NCI-H2107 (cell line): ENCODE measurements around the gene KPNA4.
A peak's percentile ranks its signal among the peaks of the same experiment; 100 is the strongest.

Experiments used
- DNase-seq: peaks from one replicate; lab custom pipeline; 2025; lab: John Stamatoyannopoulos, UW

Gene KPNA4

DNA sequence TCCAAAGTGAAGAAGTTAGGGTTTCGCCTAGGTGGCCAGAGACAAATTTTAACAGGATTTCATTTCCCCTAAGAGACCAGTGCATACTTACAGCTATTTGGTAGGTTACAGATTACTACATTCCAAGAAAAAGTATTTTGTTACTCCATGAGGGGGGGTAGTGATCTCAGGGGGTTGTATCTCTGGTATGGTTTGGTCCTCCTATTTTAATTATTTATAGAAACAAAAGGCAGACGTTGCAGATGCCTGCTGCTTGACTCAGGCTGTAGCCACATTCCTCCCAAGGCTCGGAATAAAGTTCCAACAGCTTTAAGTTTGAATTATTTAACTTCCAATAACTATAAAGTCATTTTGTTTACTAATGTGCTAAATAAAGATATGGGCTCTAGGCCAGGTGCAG is 114.5 kb downstream of the KPNA4 start:
- no peak for DNase-seq

DNA sequence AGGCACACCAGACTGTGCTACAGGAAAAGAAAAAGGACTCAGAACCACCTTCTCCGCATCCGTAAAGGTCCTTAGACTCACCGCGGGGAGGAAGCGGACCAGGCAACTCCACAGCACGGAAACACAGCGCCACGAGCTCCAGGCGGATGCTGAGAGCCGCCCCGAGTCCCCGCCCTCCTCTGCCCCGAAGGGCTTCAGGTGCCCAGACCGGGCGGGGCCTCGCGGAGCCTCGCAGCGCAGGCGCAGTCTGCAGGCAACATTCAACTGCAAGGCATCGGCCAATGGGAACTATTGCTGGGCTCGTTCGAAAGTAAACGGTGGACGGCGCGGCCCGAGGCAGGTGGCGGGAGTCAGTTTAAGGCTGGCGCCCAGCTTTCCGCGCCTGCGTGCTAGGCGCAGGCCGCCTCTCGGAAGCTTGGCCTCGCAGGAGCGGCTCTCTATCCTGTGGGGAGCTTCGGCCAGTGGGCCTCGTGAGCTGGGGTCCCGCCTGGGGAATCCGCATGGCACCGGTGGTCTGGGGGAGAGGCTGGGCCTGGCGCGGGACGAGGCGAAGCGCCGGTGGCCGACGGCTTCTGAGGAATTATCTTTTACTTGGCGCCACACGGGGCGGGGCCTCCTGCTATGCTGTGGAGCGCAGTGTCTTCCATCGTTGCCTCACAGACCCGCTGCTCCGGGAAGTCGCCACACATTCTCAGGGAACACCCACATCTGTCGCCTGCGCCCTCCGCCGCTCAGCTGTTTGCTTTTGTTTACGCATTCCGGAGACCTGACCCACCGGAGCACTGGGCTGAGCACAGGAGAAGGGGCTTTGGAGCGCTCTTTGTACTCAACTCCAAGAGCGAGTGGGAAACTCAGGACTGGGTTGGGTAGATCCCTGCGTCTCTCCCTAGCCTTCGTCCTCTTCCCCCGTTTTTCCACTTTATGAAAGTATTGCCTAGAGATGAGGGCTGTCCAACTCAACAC is 115.5 kb downstream of the KPNA4 start, which contains the start of gene TRIM59:
TSS of gene TRIM59 (minus strand) at position 151 of the 963 bp plus-strand sequence. CDS start 10,603 bp downstream, outside the sequence.
- peak; percentile 60 for DNase-seq

DNA sequence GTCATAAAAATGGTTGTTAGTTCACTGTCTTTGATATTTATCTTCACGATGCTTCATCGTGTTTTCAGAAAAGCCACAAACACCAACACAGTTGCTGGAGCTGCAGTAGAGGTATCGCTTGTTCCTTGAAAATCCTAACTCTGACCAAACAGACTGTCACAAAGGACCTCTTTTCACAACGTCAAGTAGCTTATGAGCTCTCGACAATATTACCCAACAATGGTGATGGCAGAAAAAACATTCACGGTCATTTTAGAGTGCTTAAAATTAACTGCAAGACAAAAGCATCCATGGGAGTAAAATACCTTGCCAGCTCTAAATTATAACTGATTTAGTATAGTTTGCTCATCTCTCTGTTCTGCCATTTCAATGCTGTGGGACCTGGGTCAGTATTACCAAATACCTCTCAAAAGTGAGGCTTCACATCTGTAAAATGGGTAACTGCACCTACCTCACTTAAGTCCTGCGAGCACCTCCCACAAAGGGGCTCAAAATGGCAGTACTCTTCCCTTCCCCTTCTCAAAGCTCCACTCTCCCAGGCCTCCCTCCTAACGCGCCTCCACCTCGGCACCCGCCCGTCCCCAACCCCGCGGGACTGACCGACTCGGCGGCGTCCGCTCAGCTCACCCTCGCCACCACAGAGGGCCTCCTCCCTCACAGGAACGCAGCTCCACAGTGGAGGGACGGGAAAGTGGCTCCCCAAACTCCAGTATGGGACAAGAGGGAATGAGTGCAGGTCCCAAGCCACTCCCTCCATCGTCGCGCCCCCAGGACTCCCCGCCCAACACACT is 116.3 kb downstream of the KPNA4 start:
- no peak for DNase-seq

DNA sequence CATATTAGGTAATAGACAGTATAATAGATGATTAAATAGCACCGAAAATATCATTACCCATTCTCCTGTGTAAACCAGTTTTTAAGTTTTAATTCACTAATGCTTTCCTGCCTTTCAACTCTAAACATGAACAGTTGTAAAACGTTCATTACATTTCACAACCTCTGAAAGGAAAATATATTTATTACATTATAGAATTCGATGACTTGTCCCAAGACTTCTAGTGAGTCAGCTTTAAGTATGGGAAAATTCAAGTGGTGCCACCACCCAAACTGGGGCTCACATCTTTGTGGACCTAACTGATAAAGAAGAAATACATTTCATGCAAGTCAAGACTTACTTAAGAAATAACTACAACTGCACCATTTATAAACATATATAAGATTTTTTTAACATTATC is 117.8 kb downstream of the KPNA4 start:
- no peak for DNase-seq

DNA sequence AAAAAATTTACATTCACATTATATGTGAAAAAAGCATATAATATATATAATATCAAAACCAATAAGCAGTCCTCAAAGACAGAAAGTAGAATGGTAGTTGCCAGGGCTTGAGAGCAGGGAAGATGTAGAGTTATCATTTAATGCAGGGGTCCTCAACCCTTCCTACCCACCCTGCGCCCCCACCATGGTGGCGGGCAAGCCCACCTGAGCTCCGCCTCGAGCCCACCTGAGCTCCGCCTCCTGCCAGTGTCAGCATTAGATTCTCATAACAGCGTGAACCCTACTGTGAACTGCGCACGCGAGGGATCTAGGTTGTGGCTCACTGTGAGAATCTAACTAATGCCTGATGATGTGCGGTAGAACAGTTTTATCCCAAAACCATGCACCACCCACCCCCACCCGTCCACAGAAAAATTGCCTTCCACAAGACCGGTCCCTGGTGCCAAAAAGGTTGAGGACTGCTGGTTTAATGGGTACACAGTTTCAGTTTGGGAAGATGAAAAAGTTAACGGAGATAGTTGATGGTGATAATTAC is 118.8 kb downstream of the KPNA4 start:
- no peak for DNase-seq

DNA sequence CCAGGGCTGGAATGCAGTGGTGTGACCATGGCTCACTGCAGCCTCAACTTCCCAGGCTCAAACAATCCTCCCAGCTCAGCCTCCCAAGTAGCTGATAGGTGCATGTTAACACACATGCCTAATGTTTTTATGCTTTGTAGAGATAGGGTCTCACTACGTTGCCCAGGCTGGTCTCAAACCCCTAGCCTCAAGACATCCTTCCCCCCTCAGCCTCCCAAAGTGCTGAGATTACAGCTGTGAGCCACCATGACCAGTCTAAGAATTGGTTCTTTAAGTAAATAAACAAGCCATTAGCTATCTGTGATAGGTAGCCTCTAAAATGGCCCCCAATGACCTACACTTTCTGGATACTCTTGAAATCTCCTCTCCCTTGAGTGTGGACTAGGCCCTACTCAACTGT is 119.5 kb downstream of the KPNA4 start:
- DNase-seq: no peak
